ENCODE results near the gene CCDC171.

CCDC171 gene

DNA sequence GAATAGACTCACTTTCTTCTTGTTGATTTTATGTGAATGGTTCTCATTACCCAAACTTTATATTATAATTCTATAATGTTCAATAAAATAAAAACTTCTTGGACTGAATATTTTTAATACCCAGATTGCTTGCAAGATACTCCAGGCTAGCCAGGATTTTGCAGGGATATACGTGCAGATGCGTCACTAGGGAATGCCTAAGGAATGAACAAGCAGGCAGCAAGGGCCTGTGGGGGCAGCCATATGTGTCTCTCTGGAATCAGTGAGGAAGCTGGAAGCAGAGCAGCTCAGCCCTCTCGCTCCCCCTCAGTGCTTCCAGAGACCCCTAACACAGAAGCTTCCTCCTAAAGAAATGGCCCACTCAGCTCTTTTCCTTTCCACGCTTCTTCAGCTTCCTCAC, 457.4 kb downstream of the CCDC171 start:
- DNase-seq: no peak

DNA sequence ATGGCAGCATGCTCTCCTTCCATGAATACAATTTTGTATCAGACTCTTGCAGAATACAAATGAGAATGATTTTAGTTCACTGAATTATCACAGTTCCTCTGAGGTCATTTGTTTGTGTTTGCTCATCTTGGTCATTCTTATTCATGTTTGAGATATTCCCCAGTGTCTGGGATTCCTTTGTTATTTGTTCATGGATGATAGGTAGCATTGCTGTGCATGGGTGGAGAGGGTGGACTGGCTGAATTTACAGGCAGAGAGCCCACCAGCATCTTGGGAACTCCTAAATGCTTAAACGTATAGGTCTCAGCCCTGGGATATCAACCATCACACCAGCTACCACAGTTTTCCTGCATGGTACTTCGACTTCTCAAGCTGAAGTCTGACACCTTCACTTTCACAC, 459.8 kb downstream of the CCDC171 start:
- no peak for DNase-seq

DNA sequence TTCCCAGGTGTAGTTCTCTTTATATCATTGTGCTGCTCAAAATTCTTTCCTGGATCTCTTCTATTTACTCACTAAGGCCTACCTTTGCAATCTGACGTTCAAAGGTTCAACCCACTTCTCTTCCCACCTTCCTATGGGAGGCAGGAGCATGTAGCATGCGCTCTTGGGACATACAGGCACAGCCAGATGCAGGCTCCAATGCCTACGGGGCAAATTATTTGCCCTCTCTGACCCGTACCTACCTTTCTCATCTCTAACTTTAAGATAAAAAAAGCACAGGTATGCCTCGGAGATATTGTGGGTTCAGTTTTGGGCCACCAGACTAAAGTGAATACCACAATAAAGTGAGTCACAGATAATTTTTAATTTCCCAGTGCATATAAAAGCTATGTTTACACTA, 460.5 kb downstream of the CCDC171 start:
- DNase-seq: no peak

DNA sequence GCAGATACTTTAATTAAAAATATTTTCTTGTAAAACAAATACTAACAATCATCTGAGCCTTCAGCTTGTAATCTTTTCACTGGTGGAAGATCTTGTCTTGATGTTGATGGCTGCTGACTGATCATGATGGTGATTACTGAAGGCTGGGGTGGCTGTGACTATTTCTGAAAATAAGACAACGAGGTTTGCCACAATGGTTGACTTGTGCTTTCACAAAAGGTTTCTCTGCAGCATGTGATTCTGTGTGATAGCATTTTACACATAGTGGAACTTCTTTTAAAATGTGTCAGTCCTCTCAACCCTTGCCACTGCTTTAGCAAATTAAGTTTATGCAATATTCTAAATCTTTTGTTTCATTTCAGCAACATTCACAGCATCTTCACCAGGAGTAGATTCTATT, 461.0 kb downstream of the CCDC171 start:
- DNase-seq: no peak

DNA sequence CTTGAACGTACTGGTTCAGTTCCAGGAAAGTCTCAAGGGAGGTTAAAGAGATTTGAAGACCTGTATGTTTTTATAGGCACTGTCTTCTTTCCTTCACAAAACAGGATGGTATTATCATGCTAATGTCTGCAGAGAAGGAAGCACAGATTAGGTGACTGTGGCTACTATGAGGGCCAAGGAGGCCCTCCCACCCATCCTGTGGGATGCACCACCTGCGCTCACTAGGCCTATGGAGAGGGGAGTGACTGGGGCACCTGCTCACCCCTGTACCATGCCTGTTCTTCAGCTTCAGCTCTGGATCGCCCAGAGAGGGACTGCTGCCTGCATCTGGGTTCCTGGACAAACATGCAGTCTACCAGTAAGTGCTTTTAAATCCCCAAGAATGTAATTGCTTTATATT, 469.4 kb downstream of the CCDC171 start:
- no peak for DNase-seq

DNA sequence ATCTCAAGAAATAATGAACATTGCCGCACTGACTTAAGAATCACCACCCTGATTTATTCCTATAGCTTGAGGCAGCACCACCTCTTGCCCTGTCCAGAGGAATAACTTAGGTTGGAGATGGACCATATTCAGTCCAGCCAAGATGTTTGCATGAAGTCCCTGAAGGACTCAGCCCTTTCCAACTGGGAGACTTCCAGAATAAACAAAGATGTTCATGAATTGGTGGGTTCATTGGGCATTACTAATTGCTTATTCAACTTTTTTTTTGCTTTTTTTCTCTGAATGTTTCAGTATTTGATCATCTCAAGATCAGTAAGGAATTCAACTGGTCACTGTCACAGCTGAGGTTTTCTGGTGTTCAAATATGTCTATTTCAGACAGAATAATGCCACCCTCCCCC, 470.6 kb downstream of the CCDC171 start:
- no peak for DNase-seq
